Endodermal cell (in vitro differentiated cells): ENCODE results near the gene OPRD1. TPM values are rescaled to one million over a fixed set of nuclear protein-coding genes. Genes with fewer than 3 reads are reported as not detected.

Source experiments
- DNase-seq: peaks from one replicate; pipeline ENCODE4 v3.0.0-alpha.2; 2017
- H3K27ac ChIP-seq: 2 replicates; pipeline ENCODE4 v1.5.1; 2013; ENCODE audit warnings: mild to moderate bottlenecking, low read depth, low read length, moderate library complexity
- H3K27me3 ChIP-seq: 2 replicates; pipeline ENCODE4 v1.6.1; 2013; ENCODE audit warnings: mild to moderate bottlenecking, low read length, moderate library complexity; ENCODE audit not compliant: insufficient read depth, control insufficient read depth, poor library complexity, severe bottlenecking
- H3K36me3 ChIP-seq: 2 replicates; pipeline ENCODE4 v1.7.0; 2013; ENCODE audit warnings: mild to moderate bottlenecking, low read length, moderate library complexity; ENCODE audit not compliant: control insufficient read depth, insufficient read depth
- H3K4me1 ChIP-seq: one replicate; pipeline ENCODE4 v1.7.0; 2013; ENCODE audit warnings: low read length; ENCODE audit not compliant: control insufficient read depth, insufficient read depth
- H3K4me3 ChIP-seq: 2 replicates; pipeline ENCODE4 v1.5.1; 2013; ENCODE audit warnings: mild to moderate bottlenecking, low read length, moderate library complexity
- H3K9ac ChIP-seq: 2 replicates; pipeline ENCODE4 v1.6.1; 2013; ENCODE audit warnings: mild to moderate bottlenecking, low read length, moderate library complexity; ENCODE audit not compliant: poor library complexity, severe bottlenecking; ENCODE audit errors: extremely low read depth
- H3K9me3 ChIP-seq: 2 replicates; pipeline ENCODE4 v1.6.1; 2013; ENCODE audit warnings: mild to moderate bottlenecking, low read length, moderate library complexity; ENCODE audit not compliant: control insufficient read depth
- H3K27ac Mint-ChIP-seq: 2 replicates; pipeline ENCODE4 v1.8.0; 2020; ENCODE audit warnings: mixed read lengths
- H3K27me3 Mint-ChIP-seq: 2 replicates; pipeline ENCODE4 v1.8.0; 2021; ENCODE audit warnings: mild to moderate bottlenecking, mixed read lengths; ENCODE audit not compliant: insufficient read depth
- H3K36me3 Mint-ChIP-seq: 2 replicates; pipeline ENCODE4 v1.8.0; 2020; ENCODE audit warnings: low read depth, mixed read lengths
- H3K4me1 Mint-ChIP-seq: 2 replicates; pipeline ENCODE4 v1.8.0; 2020; ENCODE audit warnings: mixed read lengths
- H3K4me3 Mint-ChIP-seq: 2 replicates; pipeline ENCODE4 v1.8.0; 2020; ENCODE audit warnings: mild to moderate bottlenecking, moderate library complexity, mixed read lengths
- H3K9me3 Mint-ChIP-seq: 2 replicates; pipeline ENCODE4 v1.8.0; 2020; ENCODE audit warnings: mild to moderate bottlenecking, mixed read lengths
- WGBS, 2 experiments: methylation state at CpG; one replicate each; pipeline versions ENCODE4 v1.1.5 to v1.1.7; 2013; ENCODE audit warnings: missing lambda C conversion rate in 2 of 2, mixed read lengths in 1 of 2; ENCODE audit not compliant: insufficient coverage in 1 of 2, insufficient read length in 1 of 2; 5-methylcytosine and 5-hydroxymethylcytosine counted together
- total RNA-seq, 2 donors: library from RNA; stranded (reverse); fragmentation: NEBNext Ultra II Directional in 1 of 2; extraction: Animal tissue kit (Norgen Biotek cat#: 25700) in 1 of 2; gene quantifications; 2 replicates in 1 of 2; 3 replicates in 1 of 2; pipeline ENCODE4 v1.2.1, GENCODE V29; 2021
- TF ChIP-seq, protein P1 (sequence below): fragments of 200-600 bp; sonication (generic); conservative IDR thresholded peaks from 2 replicates; pipeline ENCODE4 v1.5.0; 2021; ENCODE audit warnings: antibody characterized with exemption, mild to moderate bottlenecking

OPRD1 gene
- total RNA-seq, 2 donors from 2014 or later: 0.55 to 0.75 TPM

- H3K27me3 ChIP-seq: no peaks in the 10 kb centered on the region
- no peaks in the 10 kb centered on the region for H3K9me3 ChIP-seq
- H3K4me3 ChIP-seq: no peak overlapping the region
- Mint-ChIP-seq H3K9me3 (no peaks in the 10 kb centered on the region), H3K4me3 (no peak overlapping the region), H3K4me1 (peaks cover 2% of the 10 kb centered on the region), H3K27ac (no peak overlapping the region), H3K36me3 (no peaks in the 10 kb centered on the region), H3K27me3 (no peaks in the 10 kb centered on the region)
- H3K36me3 ChIP-seq: no peaks in the 10 kb centered on the region
- H3K4me1 ChIP-seq: peaks cover 3% of the 10 kb centered on the region
- TF ChIP-seq, protein P1, sequence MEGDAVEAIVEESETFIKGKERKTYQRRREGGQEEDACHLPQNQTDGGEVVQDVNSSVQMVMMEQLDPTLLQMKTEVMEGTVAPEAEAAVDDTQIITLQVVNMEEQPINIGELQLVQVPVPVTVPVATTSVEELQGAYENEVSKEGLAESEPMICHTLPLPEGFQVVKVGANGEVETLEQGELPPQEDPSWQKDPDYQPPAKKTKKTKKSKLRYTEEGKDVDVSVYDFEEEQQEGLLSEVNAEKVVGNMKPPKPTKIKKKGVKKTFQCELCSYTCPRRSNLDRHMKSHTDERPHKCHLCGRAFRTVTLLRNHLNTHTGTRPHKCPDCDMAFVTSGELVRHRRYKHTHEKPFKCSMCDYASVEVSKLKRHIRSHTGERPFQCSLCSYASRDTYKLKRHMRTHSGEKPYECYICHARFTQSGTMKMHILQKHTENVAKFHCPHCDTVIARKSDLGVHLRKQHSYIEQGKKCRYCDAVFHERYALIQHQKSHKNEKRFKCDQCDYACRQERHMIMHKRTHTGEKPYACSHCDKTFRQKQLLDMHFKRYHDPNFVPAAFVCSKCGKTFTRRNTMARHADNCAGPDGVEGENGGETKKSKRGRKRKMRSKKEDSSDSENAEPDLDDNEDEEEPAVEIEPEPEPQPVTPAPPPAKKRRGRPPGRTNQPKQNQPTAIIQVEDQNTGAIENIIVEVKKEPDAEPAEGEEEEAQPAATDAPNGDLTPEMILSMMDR: no peak
- H3K27ac ChIP-seq: no peak overlapping the region
- no peak overlapping the region for H3K9ac ChIP-seq
- no peak for DNase-seq
- WGBS, 2 experiments: 87% methylated on average over 2 of the region's 2 CpGs; no CpG with 5 or more reads in 1 of the 2 experiments
Measured at GRCh38 chr1:28894785-28895184, 82.8 kb downstream of the OPRD1 start.

DNA sequence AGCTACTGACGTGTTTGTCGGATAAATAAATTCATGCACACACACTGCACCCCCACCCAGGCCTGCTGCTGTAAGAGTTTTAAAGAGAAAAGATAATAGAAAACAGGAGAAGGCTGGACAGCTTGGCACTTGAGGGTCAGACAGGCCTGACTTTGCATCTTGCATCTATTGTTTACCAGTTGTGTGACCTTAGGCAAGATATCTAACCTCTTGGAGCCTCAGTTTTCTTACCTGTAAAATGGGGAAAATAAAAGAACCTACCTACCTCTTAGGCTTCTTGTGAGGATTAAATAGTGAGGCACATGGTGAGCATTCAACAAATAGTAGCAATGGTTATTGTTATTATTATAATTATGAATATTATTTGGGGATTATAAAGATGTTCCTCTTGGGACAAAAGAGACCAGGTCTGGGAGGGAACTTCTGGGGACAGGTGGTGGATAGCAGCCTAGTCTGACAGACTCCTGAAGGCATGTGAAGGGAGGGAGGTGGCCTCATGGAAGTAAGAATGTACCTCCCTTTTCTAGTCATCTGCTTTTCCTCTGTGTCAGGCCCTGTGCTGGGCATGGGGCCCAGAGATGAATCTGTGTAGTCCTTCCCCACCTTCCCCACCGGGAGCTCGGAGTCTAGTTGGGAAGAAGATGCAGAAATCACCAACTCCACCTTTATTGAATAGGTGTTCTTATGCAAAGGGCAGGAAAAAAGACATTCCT lies 84.1 kb downstream of the OPRD1 start:
- H3K4me3 ChIP-seq: no peak overlapping the region
- Mint-ChIP-seq H3K9me3 (no peaks in the 10 kb centered on the region), H3K27ac (no peak overlapping the region), H3K27me3 (no peaks in the 10 kb centered on the region), H3K36me3 (no peaks in the 10 kb centered on the region), H3K4me1 (peaks cover 2% of the 10 kb centered on the region), H3K4me3 (no peak overlapping the region)
- 84 to 100% methylated on average over 1 to 4 of the region's 4 CpGs for WGBS, 2 experiments
- TF ChIP-seq, protein P1: no peak
- H3K9me3 ChIP-seq: no peaks in the 10 kb centered on the region
- H3K27ac ChIP-seq: no peak overlapping the region
- DNase-seq: no peak
- H3K36me3 ChIP-seq: no peaks in the 10 kb centered on the region
- no peaks in the 10 kb centered on the region for H3K27me3 ChIP-seq
- H3K9ac ChIP-seq: no peak overlapping the region
- peaks cover 3% of the 10 kb centered on the region for H3K4me1 ChIP-seq

DNA sequence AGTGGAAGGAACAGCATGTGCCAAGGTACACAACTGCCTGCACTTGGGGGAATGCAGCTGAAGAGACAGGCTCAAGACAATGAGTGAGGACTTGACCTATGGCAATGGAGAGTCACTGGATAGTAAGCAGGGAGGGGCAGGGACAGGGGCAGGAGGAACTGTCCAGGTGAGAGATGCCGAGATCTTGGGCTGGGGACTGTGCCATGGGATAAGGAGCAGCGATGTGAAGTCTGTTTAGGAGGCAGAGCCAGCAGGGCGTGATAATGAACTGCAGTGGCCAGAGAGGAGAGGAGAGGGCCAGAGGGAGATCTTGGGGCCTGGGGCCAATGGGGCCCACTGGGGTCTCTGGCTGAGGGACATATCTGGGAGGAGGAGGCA lies 84.6 kb downstream of the OPRD1 start:
- Mint-ChIP-seq H3K4me1 (peaks cover 2% of the 10 kb centered on the region), H3K27ac (no peak overlapping the region)

More for the DNA sequence above, 84.6 kb downstream of the OPRD1 start:
- TF ChIP-seq, protein P1: no peak
- H3K9me3 Mint-ChIP-seq: no peaks in the 10 kb centered on the region
- no peaks in the 10 kb centered on the region for H3K27me3 Mint-ChIP-seq
- Histone ChIP-seq H3K9ac (no peak overlapping the region), H3K27me3 (no peaks in the 10 kb centered on the region), H3K4me1 (peaks cover 3% of the 10 kb centered on the region), H3K27ac (no peak overlapping the region), H3K36me3 (no peaks in the 10 kb centered on the region), H3K4me3 (no peak overlapping the region), H3K9me3 (no peaks in the 10 kb centered on the region)
- no peak for DNase-seq
- WGBS, 2 experiments: 86 to 100% methylated on average over 2 to 3 of the region's 3 CpGs
- no peaks in the 10 kb centered on the region for H3K36me3 Mint-ChIP-seq
- H3K4me3 Mint-ChIP-seq: no peak overlapping the region
